ENCODE measurements around the gene UBE2Z.

The UBE2Z gene

DNA sequence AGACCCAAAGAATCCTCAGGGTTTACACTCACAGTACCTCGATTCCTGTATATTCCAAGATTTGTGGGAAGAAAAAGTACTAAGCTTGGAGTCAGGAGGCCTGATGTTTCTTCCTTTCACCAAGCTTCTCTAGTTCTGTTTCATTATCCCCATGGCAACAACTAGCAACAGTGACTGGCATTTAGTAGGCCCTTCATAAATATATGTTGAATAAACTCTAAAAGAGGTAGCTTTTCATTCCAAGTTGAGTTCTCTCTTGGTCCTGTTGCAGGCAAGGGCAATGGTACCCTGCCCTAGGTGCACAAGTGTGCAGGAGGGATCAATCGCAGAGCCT, 527 bp upstream of the UBE2Z start:
- Histone ChIP-seq H3K9ac (ENCODE audit: low read length) (peak overlapping the region; percentile 84), H3K27ac (ENCODE audit: low read length) (peak overlapping the region; percentile 78), H3K4me3 (ENCODE audit: low read length) (peak overlapping the region; percentile 71), H3K4me1 (ENCODE audit: control insufficient read depth, low read depth, low read length) (peaks cover 11% of the 10 kb centered on the region), H3K27me3 (ENCODE audit: control insufficient read depth, insufficient read depth, low read length) (no peaks in the 10 kb centered on the region), H3K9me3 (ENCODE audit: control insufficient read depth, low read depth, low read length) (no peaks in the 10 kb centered on the region), H3K36me3 (ENCODE audit: control insufficient read depth, low read depth, low read length) (peaks cover 26% of the 10 kb centered on the region)

DNA sequence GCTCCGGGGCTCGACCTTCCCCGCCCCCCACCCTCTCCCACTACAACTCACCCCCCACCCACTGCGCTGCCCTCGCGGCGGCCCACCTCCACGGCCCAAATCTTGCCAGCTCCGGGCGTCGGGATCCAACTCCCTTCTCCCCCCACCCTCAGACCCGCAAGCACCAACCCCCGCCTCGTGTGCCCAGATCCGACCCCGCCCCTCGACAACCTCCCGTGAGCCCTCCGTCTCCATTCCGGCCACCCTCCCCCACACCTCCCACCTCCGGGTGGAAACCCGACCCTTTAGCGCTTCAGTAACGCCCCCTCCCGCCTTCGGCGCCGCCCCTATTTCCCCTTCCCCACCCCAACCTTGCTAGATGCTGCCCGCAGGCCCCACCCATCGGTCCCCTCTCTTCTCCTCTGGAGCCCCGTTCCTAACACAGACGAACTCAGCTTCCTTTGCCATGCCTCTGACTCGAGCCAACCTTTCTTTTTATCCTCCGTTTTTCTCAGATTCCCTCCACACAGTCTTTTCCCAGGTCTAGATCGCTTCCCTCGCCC, 717 bp downstream of the UBE2Z start:
- peak overlapping the region; percentile 81 for H3K27ac ChIP-seq (ENCODE audit: low read length)
- no peaks in the 10 kb centered on the region for H3K9me3 ChIP-seq (ENCODE audit: control insufficient read depth, low read depth, low read length)
- peaks cover 39% of the 10 kb centered on the region for H3K36me3 ChIP-seq (ENCODE audit: control insufficient read depth, low read depth, low read length)
- H3K9ac ChIP-seq (ENCODE audit: low read length): peak overlapping the region; percentile 84
- H3K4me3 ChIP-seq (ENCODE audit: low read length): peak overlapping the region; percentile 71
- no peaks in the 10 kb centered on the region for H3K27me3 ChIP-seq (ENCODE audit: control insufficient read depth, insufficient read depth, low read length)
- peaks cover 11% of the 10 kb centered on the region for H3K4me1 ChIP-seq (ENCODE audit: control insufficient read depth, low read depth, low read length)

DNA sequence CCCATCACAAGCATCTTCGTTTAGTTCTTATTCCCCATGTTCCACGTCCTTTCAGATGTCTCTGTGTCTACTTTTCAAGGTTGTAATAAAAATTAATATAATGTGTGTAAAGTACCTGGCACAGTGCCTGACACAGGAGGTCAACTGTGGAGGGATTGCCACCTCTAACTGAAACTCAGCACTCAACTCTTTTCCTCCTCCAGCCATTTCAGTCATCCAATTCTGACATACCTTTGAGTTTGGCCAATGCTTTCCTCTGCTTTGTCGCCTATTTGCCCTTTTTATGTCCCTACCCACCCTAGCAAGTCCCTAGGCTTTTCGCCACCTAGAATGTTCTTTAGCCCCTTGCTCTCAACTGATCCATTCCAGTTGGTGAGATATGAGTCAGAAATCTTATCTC, 1.6 kb downstream of the UBE2Z start:
- Histone ChIP-seq H3K9ac (ENCODE audit: low read length) (peak overlapping the region; percentile 84), H3K4me3 (ENCODE audit: low read length) (peak overlapping the region; percentile 71), H3K27me3 (ENCODE audit: control insufficient read depth, insufficient read depth, low read length) (no peaks in the 10 kb centered on the region), H3K36me3 (ENCODE audit: control insufficient read depth, low read depth, low read length) (peaks cover 45% of the 10 kb centered on the region), H3K4me1 (ENCODE audit: control insufficient read depth, low read depth, low read length) (peaks cover 11% of the 10 kb centered on the region), H3K27ac (ENCODE audit: low read length) (no peak overlapping the region), H3K9me3 (ENCODE audit: control insufficient read depth, low read depth, low read length) (no peaks in the 10 kb centered on the region)

DNA sequence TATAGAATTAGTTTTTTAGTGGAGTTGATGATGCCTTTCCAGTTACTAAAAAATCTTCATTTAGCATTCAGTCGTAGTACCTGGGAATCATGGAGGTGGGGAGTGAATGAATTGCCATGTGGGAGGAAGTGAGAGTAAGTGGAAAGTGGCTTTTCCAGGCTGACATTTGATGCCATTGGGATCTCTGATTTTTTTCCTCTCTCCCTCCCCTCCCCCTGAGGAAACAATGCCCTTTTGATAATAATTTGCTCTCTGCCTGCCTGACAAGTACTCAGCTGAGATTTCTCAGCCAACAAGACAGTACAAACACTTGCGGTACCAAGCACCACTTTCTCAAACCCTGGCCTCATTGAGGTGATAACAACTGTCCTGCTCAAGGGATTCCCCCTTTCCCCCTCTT, 2.2 kb downstream of the UBE2Z start:
- H3K4me3 ChIP-seq (ENCODE audit: low read length): peak overlapping the region; percentile 71
- H3K4me1 ChIP-seq (ENCODE audit: control insufficient read depth, low read depth, low read length): peaks cover 11% of the 10 kb centered on the region
- H3K27me3 ChIP-seq (ENCODE audit: control insufficient read depth, insufficient read depth, low read length): no peaks in the 10 kb centered on the region
- H3K9ac ChIP-seq (ENCODE audit: low read length): no peak overlapping the region
- H3K9me3 ChIP-seq (ENCODE audit: control insufficient read depth, low read depth, low read length): no peaks in the 10 kb centered on the region
- H3K36me3 ChIP-seq (ENCODE audit: control insufficient read depth, low read depth, low read length): peaks cover 47% of the 10 kb centered on the region
- no peak overlapping the region for H3K27ac ChIP-seq (ENCODE audit: low read length)

DNA sequence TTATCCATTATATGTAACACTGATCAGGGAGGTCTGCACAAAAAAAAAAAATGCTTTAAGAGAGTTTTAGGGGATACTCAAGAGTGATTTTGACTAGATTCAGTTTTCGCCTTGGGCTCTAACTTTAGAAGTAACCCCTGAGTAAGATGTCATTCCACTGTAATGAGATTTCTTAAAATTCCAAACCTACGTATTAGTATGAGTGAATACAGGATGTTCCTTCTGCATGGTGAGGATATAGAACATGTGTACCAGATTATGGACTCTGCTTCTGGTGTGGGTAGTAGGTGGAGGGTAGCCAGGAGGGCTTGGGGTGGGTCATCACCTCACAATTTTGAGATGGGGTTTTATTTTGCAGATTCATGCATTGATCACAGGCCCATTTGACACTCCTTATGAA, 4.3 kb downstream of the UBE2Z start:
- Histone ChIP-seq H3K4me1 (ENCODE audit: control insufficient read depth, low read depth, low read length) (peaks cover 11% of the 10 kb centered on the region), H3K9me3 (ENCODE audit: control insufficient read depth, low read depth, low read length) (no peaks in the 10 kb centered on the region), H3K9ac (ENCODE audit: low read length) (no peak overlapping the region), H3K4me3 (ENCODE audit: low read length) (no peak overlapping the region), H3K27ac (ENCODE audit: low read length) (no peak overlapping the region), H3K36me3 (ENCODE audit: control insufficient read depth, low read depth, low read length) (peaks cover 65% of the 10 kb centered on the region), H3K27me3 (ENCODE audit: control insufficient read depth, insufficient read depth, low read length) (no peaks in the 10 kb centered on the region)

DNA sequence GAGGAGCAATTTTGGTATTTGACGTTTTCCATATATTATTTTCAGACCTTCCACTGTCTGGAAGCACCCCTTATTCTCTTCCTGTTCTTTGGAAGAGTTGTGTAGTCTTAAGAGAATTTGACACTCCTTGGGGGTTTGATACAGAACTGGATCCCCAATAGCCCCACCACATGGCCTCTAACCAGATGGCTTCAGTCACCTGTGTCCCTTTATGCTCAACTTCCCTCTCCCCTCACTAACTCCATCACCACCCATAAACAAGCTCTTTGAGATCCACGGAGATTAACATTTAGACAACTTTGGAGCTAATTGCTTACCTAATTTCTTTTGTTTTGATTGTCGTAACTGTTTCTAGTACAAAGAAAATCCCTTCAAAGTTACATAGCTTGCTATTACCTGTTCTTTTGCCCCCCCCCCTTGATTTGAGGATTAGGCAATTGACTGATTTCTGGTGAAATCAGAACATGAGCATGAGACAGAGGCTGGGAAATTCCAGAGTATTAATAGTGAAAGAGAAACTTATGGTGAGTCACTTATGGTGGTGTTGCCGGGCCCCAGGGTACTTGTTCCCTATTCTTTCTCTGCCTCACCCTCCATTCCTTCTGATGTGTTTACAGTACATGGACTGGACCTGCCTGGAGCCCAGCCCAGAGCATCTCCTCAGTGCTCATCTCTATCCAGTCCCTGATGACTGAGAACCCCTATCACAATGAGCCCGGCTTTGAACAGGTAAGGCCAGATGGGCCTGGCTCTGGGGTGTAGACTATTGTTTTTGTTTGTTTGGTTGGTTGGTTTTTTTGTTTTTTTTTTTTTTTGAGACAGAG, 7.5 kb downstream of the UBE2Z start:
- H3K27ac ChIP-seq (ENCODE audit: low read length): no peak overlapping the region
- H3K9ac ChIP-seq (ENCODE audit: low read length): no peak overlapping the region
- H3K4me1 ChIP-seq (ENCODE audit: control insufficient read depth, low read depth, low read length): no peaks in the 10 kb centered on the region
- no peaks in the 10 kb centered on the region for H3K9me3 ChIP-seq (ENCODE audit: control insufficient read depth, low read depth, low read length)
- H3K4me3 ChIP-seq (ENCODE audit: low read length): no peak overlapping the region
- no peaks in the 10 kb centered on the region for H3K27me3 ChIP-seq (ENCODE audit: control insufficient read depth, insufficient read depth, low read length)
- peaks cover 85% of the 10 kb centered on the region for H3K36me3 ChIP-seq (ENCODE audit: control insufficient read depth, low read depth, low read length)

DNA sequence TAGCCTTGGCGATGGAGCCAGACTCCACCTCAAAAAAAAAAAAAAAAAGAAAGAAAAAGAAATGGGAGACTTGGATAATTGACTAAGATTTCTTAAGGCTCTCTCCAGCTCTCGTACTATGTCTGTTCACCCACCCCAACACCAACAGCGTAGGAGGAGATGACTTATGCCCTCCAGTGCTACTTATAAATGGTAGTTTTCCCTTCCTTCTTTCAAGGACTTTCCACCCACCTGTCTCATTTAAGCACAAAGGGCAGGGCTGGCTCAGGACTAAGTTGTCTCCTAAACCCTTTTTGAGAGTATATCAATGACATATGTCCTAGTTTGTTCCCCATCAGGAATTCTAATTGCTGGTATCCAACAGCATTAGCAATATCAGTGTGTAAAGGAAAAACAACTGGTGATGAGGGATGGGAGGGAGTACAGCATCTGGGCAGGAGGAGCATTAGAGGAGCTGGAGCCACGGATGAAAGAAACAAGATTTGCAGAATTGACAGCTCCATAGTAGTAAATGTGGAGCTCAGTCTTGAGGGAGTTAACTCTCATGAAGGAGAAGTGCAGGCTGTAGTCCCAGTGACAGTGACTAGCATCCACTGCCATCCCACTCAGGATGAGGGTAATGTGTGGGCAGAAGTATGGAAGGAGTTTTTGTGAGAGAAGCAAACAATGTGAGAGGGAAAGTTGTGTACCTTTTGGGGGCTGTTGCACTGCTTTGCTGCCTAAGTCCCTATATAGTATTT, 17.2 kb downstream of the UBE2Z start:
- peaks cover 96% of the 10 kb centered on the region for H3K36me3 ChIP-seq (ENCODE audit: control insufficient read depth, low read depth, low read length)

DNA sequence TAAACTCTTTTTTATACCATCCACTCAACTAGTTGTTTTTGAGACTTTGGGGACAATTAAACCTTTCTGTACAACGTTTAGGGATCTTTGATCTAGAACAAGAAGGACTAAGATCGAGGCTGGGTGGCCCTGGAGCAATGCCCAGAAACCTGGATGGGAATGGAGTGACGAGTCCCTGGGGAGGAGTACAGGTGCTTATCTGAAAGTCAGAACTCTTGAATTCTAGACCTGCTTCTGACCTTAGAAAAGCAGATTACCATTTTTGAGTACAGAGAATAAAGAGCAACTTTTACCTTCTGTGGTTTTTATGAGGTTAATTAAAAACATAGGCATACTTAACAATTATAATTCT, 17.8 kb downstream of the UBE2Z start:
- no peaks in the 10 kb centered on the region for H3K9me3 ChIP-seq (ENCODE audit: control insufficient read depth, low read depth, low read length)
- H3K9ac ChIP-seq (ENCODE audit: low read length): no peak overlapping the region
- no peaks in the 10 kb centered on the region for H3K27me3 ChIP-seq (ENCODE audit: control insufficient read depth, insufficient read depth, low read length)
- H3K4me1 ChIP-seq (ENCODE audit: control insufficient read depth, low read depth, low read length): no peaks in the 10 kb centered on the region
- no peak overlapping the region for H3K27ac ChIP-seq (ENCODE audit: low read length)
- no peak overlapping the region for H3K4me3 ChIP-seq (ENCODE audit: low read length)
- peaks cover 96% of the 10 kb centered on the region for H3K36me3 ChIP-seq (ENCODE audit: control insufficient read depth, low read depth, low read length)

More for the DNA sequence above, 17.2 kb downstream of the UBE2Z start:
- Histone ChIP-seq H3K4me3 (ENCODE audit: low read length) (no peak overlapping the region), H3K9ac (ENCODE audit: low read length) (no peak overlapping the region), H3K27me3 (ENCODE audit: control insufficient read depth, insufficient read depth, low read length) (no peaks in the 10 kb centered on the region), H3K9me3 (ENCODE audit: control insufficient read depth, low read depth, low read length) (no peaks in the 10 kb centered on the region), H3K4me1 (ENCODE audit: control insufficient read depth, low read depth, low read length) (no peaks in the 10 kb centered on the region), H3K27ac (ENCODE audit: low read length) (no peak overlapping the region)

DNA sequence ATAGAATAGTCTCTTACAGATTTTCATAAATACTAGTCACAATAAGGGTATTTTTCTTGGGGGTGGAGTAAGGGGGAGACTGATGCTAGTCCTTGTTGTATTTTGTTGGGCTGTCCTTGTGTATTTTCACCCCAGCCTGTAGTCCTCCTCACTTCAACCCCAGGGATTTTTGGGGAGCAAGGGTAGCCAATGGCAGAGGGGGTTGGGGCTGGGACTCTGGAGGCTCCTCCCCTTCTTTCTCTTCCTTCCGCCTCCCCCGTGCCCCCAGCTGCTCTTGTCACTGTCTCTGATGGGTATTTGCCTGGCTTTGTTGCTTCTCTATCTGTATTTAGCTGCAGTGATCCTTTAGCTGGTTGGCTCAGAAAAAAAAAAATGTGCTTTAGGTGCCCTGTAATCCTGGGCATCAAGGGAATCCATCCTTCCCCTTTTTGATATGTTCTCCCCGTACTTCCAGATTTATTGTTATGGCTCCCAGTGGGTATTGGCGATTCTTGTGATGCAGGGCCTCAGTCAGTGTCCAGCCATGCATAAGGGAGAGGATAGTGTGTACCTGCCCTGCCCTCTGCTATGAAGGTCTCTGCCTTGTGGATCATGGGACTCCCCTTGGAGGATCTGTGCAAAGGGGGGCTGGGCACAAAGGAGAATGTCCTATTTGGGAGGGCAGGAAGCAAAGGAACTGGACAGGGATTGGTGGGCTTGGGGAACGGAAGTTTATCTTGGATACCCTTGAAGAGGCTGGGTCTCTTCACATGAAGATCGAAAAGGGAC, 20.0 kb downstream of the UBE2Z start:
- H3K9ac ChIP-seq (ENCODE audit: low read length): no peak overlapping the region
- peaks cover 94% of the 10 kb centered on the region for H3K36me3 ChIP-seq (ENCODE audit: control insufficient read depth, low read depth, low read length)
- no peak overlapping the region for H3K27ac ChIP-seq (ENCODE audit: low read length)
- H3K4me1 ChIP-seq (ENCODE audit: control insufficient read depth, low read depth, low read length): no peaks in the 10 kb centered on the region
- H3K9me3 ChIP-seq (ENCODE audit: control insufficient read depth, low read depth, low read length): no peaks in the 10 kb centered on the region
- no peaks in the 10 kb centered on the region for H3K27me3 ChIP-seq (ENCODE audit: control insufficient read depth, insufficient read depth, low read length)
- no peak overlapping the region for H3K4me3 ChIP-seq (ENCODE audit: low read length)

DNA sequence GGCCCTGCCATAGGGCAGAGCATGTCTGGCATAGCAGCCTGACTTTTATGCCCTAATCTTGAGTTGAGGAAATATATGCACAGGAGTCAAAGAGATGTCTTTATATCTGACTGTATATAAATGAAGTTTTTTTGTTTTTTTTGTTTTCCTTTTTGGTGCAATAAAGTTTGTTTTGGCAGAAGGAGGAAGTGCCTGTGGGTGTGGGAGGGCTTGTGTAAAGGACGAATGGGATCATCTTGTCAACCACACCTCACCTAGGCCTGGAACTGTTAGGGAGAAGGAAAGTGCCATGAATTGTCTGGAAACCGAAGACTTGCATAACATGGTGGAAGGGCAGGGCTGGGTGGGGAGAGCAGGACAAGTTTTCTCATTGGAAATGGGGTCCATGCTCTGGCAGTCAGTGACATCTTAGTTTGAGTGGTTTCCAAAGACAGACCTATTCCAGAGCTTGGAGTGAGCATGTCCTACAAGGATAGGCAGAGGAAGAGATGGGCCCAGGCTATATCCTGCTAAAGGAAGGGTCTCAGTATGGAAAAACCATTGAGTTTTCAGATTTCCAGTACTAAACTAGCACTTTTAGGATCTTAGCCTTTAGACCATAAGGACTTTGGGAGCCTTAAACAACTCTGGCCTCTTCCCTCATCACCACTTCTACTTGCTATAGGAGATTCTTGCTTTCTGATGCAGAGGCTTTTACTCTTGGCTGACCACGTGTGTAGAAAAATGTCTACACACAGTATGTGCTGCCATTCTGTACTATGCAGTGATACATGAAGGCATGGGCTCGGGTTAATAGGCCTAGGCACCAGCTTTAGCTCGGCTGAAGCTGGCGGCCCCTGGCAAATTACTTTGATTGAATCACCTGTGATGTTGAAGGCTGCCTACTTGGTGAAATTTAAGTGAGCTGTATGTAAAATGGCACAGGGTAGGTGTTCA, 20.9 kb downstream of the UBE2Z start:
- no peak overlapping the region for H3K9ac ChIP-seq (ENCODE audit: low read length)
- H3K27me3 ChIP-seq (ENCODE audit: control insufficient read depth, insufficient read depth, low read length): no peaks in the 10 kb centered on the region
- H3K27ac ChIP-seq (ENCODE audit: low read length): no peak overlapping the region
- no peaks in the 10 kb centered on the region for H3K9me3 ChIP-seq (ENCODE audit: control insufficient read depth, low read depth, low read length)
- no peak overlapping the region for H3K4me3 ChIP-seq (ENCODE audit: low read length)
- no peaks in the 10 kb centered on the region for H3K4me1 ChIP-seq (ENCODE audit: control insufficient read depth, low read depth, low read length)
- H3K36me3 ChIP-seq (ENCODE audit: control insufficient read depth, low read depth, low read length): peaks cover 93% of the 10 kb centered on the region

DNA sequence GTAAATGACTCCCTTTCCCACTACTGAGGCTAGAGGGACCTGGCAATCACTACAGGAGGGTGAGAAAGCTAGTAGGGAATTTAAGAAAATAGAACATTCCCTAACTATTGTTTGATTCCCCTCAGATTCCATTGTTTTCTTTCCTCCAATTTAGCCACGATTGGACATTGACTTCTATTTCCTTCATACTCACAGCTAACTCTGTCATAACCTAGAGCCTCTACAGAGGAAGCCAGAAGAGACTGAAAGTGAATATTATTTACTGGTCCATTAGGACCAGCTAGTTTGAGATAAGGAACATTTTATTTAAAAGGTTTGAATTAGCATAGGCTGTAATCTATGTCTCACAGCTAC, 21.6 kb downstream of the UBE2Z start:
- Histone ChIP-seq H3K27me3 (ENCODE audit: control insufficient read depth, insufficient read depth, low read length) (no peaks in the 10 kb centered on the region), H3K9me3 (ENCODE audit: control insufficient read depth, low read depth, low read length) (no peaks in the 10 kb centered on the region), H3K36me3 (ENCODE audit: control insufficient read depth, low read depth, low read length) (peaks cover 91% of the 10 kb centered on the region), H3K9ac (ENCODE audit: low read length) (no peak overlapping the region), H3K27ac (ENCODE audit: low read length) (no peak overlapping the region), H3K4me1 (ENCODE audit: control insufficient read depth, low read depth, low read length) (no peaks in the 10 kb centered on the region), H3K4me3 (ENCODE audit: low read length) (no peak overlapping the region)
